Measurements from ENCODE around the gene RPS6KA3. TPM values are rescaled to one million over a fixed set of nuclear protein-coding genes. Genes with fewer than 3 reads are reported as not detected.

Gene RPS6KA3
- total RNA-seq, 3 donors from 2014 or later (not counting 1 experiment from before 2014, with no cell fraction given), result 62.1 to 82.9 (median 79.4) TPM

GRCh38 chrX:20112022-20112774, 154.5 kb downstream of the RPS6KA3 start:
- TF ChIP-seq CTCF (IDR thresholded peaks at IDR 0.05), result no peak
- Histone ChIP-seq H3K27ac (ENCODE audit: low read length) (no peak overlapping the region), H3K4me3 (ENCODE audit: low read length) (no peak overlapping the region), H3K9me3 (ENCODE audit: control insufficient read depth, insufficient read depth, low read length) (no peaks in the 10 kb centered on the region), H3K36me3 (ENCODE audit: control insufficient read depth, insufficient read depth, low read length) (no peaks in the 10 kb centered on the region), H3K27me3 (ENCODE audit: control insufficient read depth, insufficient read depth, low read length) (peaks cover 2% of the 10 kb centered on the region), H3K4me1 (ENCODE audit: control insufficient read depth, insufficient read depth, low read length) (peaks cover 4% of the 10 kb centered on the region)
- H3K4me3 Mint-ChIP-seq, result no peak overlapping the region
- no peaks in the 10 kb centered on the region for H3K9me3 Mint-ChIP-seq
- no peaks in the 10 kb centered on the region for H3K4me1 Mint-ChIP-seq
- WGBS (ENCODE audit: insufficient coverage), result 91% methylated on average over 14 of the region's 14 CpGs
- ATAC-seq (no peak), DNase-seq (no peak)
- no peaks in the 10 kb centered on the region for H3K36me3 Mint-ChIP-seq
- intact Hi-C loops (cut with micrococcal nuclease), result no loop called here
- no peak overlapping the region for H3K27ac Mint-ChIP-seq
- H3K27me3 Mint-ChIP-seq (ENCODE audit: low read depth in 2 of 2), result peaks cover 14 to 19% of the 10 kb centered on the region in 2 donors

GRCh38 chrX:20111271-20111670, 155.4 kb downstream of the RPS6KA3 start:
- ATAC-seq (no peak), DNase-seq (no peak)
- peaks cover 14 to 19% of the 10 kb centered on the region in 2 donors for H3K27me3 Mint-ChIP-seq (ENCODE audit: low read depth in 2 of 2)
- no peaks in the 10 kb centered on the region for H3K36me3 Mint-ChIP-seq
- no peak overlapping the region for H3K27ac ChIP-seq (ENCODE audit: low read length)
- H3K27me3 ChIP-seq (ENCODE audit: control insufficient read depth, insufficient read depth, low read length), result peaks cover 2% of the 10 kb centered on the region
- no peak overlapping the region for H3K4me3 ChIP-seq (ENCODE audit: low read length)
- intact Hi-C loops (cut with micrococcal nuclease), result no loop called here
- H3K9me3 Mint-ChIP-seq, result no peaks in the 10 kb centered on the region
- no peak for TF ChIP-seq CTCF (IDR thresholded peaks at IDR 0.05)
- H3K4me1 Mint-ChIP-seq, result no peaks in the 10 kb centered on the region
- no peaks in the 10 kb centered on the region for H3K36me3 ChIP-seq (ENCODE audit: control insufficient read depth, insufficient read depth, low read length)
- no peak overlapping the region for H3K4me3 Mint-ChIP-seq
- no peaks in the 10 kb centered on the region for H3K9me3 ChIP-seq (ENCODE audit: control insufficient read depth, insufficient read depth, low read length)
- H3K27ac Mint-ChIP-seq, result no peak overlapping the region
- H3K4me1 ChIP-seq (ENCODE audit: control insufficient read depth, insufficient read depth, low read length), result peaks cover under 1% of the 10 kb centered on the region
- 90% methylated on average over 7 of the region's 10 CpGs for WGBS (ENCODE audit: insufficient coverage)

GRCh38 chrX:20101934-20102581, 164.7 kb downstream of the RPS6KA3 start:
- H3K9me3 Mint-ChIP-seq, result no peaks in the 10 kb centered on the region
- no peaks in the 10 kb centered on the region for H3K9me3 ChIP-seq (ENCODE audit: control insufficient read depth, insufficient read depth, low read length)
- DNase-seq, result no peak
- no peaks in the 10 kb centered on the region for H3K4me1 ChIP-seq (ENCODE audit: control insufficient read depth, insufficient read depth, low read length)
- H3K36me3 ChIP-seq (ENCODE audit: control insufficient read depth, insufficient read depth, low read length), result no peaks in the 10 kb centered on the region
- H3K27me3 Mint-ChIP-seq (ENCODE audit: low read depth in 2 of 2), result peaks cover 0 to 2% of the 10 kb centered on the region in 2 donors
- 100% methylated on average over 1 of the region's 2 CpGs for WGBS (ENCODE audit: insufficient coverage)
- TF ChIP-seq CTCF (IDR thresholded peaks at IDR 0.05), result no peak
- H3K36me3 Mint-ChIP-seq, result no peaks in the 10 kb centered on the region
- H3K27ac Mint-ChIP-seq, result no peak overlapping the region
- intact Hi-C loops (cut with micrococcal nuclease), result no loop called here
- no peaks in the 10 kb centered on the region for H3K4me1 Mint-ChIP-seq
- H3K27ac ChIP-seq (ENCODE audit: low read length), result no peak overlapping the region
- no peak overlapping the region for H3K4me3 Mint-ChIP-seq
- no peaks in the 10 kb centered on the region for H3K27me3 ChIP-seq (ENCODE audit: control insufficient read depth, insufficient read depth, low read length)
- ATAC-seq, result no peak
- no peak overlapping the region for H3K4me3 ChIP-seq (ENCODE audit: low read length)

Other genes with a start within 250 kb of the RPS6KA3 start
- gene MAP7D2, start 150.0 kb downstream of the RPS6KA3 start, total RNA-seq, result 1 to 10 TPM in 1 of 3 donors, under 1 TPM in 1, not detected in 1; 0.09 to 1.5 TPM
- 10 to 100 TPM; 31.6 to 57.2 (median 31.7) TPM for gene EIF1AX, start 125.1 kb downstream of the RPS6KA3 start, total RNA-seq

Measured in natural killer cell (primary cell).